HepG2 (cell line): Measurements from ENCODE around the gene CCL2. TPM values are rescaled to one million over a fixed set of nuclear protein-coding genes. Genes with fewer than 3 reads are reported as not detected.

Source experiments
- ATAC-seq: fragments of 200-7000 bp; cut with Tn5 transposase; 3 replicates; pipeline ENCODE4 v1.9.1; 2020; ENCODE audit warnings: mild to moderate bottlenecking, moderate library complexity
- BruUV-seq: library from RNA; stranded (reverse); fragments of 400-500 nt; replicated peaks from 2 replicates; lab custom pipeline; 2021; lab: Mats Ljungman, UMichigan
- CTCF ChIA-PET: fragments of 300-600 bp; formaldehyde crosslinking; extraction: SDS; loops from one replicate; lab custom pipeline; 2021; ENCODE audit warnings: low total read pairs, inconsistent platforms, low intra/inter-chr PET ratio; lab: Yijun Ruan, JAX
- POLR2A ChIA-PET: fragments of 350-600 bp; sonication (Branson Sonifier 250); formaldehyde crosslinking; loops from one replicate; lab custom pipeline; 2020; ENCODE audit warnings: antibody characterized with exemption, inconsistent platforms; lab: Yijun Ruan, JAX
- DNase-seq: peaks from one replicate; pipeline ENCODE4 v3.0.0-alpha.2; 2015; ENCODE audit warnings: low spot score
- FAIRE-seq: peaks from 3 replicates; lab custom pipeline; 2011; peaks lifted over from hg19 to GRCh38; lab: Jason Lieb, UNC
- H2AFZ ChIP-seq: one replicate; pipeline ENCODE4 v1.6.1; 2011; ENCODE audit warnings: low read length, inconsistent platforms
- H3K27ac ChIP-seq: fragments of 300-600 bp; 3 replicates; pipeline ENCODE4 v1.8.0; 2011; ENCODE audit warnings: mixed run types, mild to moderate bottlenecking, mixed read lengths, low read length, inconsistent platforms; ENCODE audit not compliant: insufficient read depth; ENCODE audit errors: extremely low read length
- H3K27me3 ChIP-seq, 2 experiments: fragments of 200-600 bp in 1 of 2; 2 replicates in 1 of 2; 3 replicates in 1 of 2; pipeline versions ENCODE4 v1.6.0 to v1.8.0; 2011; ENCODE audit warnings: low read length in 2 of 2, mild to moderate bottlenecking in 2 of 2, moderate library complexity in 2 of 2, inconsistent platforms in 1 of 2; ENCODE audit not compliant: insufficient read depth in 2 of 2, control insufficient read depth in 1 of 2
- H3K36me3 ChIP-seq, 2 experiments: fragments of 200-600 bp in 1 of 2; replicated peaks in 1 of 2; 2 replicates in 1 of 2; 3 replicates in 1 of 2; pipeline versions ENCODE4 v1.5.1 to v1.8.0; 2011; ENCODE audit warnings: low read length in 2 of 2, inconsistent platforms in 1 of 2; ENCODE audit not compliant: insufficient read depth in 2 of 2, control insufficient read depth in 1 of 2
- H3K4me1 ChIP-seq: 2 replicates; pipeline ENCODE4 v1.5.1; 2012; ENCODE audit warnings: low read length, inconsistent platforms; ENCODE audit not compliant: insufficient read depth
- H3K4me2 ChIP-seq: 2 replicates; pipeline ENCODE4 v1.6.0; 2011; ENCODE audit warnings: low read depth, low read length, inconsistent platforms
- H3K4me3 ChIP-seq, 3 experiments: fragments of 200-600 bp in 1 of 3; sonication (generic), shearing (Covaris generic) in 1 of 3; replicated peaks in 1 of 3; 2 replicates each; pipeline ENCODE4 v1.5.1; 2011 to 2016; ENCODE audit warnings: low read length in 3 of 3, inconsistent platforms in 2 of 3, low read depth in 2 of 3, mild to moderate bottlenecking in 2 of 3, control low read depth in 1 of 3, mixed read lengths in 1 of 3; ENCODE audit not compliant: insufficient read depth in 1 of 3
- H3K79me2 ChIP-seq: one replicate; pipeline ENCODE4 v1.6.1; 2011; ENCODE audit warnings: low read length, inconsistent platforms; ENCODE audit not compliant: insufficient read depth
- H3K9ac ChIP-seq: 2 replicates; pipeline ENCODE4 v1.6.0; 2011; ENCODE audit warnings: mild to moderate bottlenecking, low read depth, low read length, inconsistent platforms; ENCODE audit not compliant: insufficient read depth
- H3K9me3 ChIP-seq: 2 replicates; pipeline ENCODE4 v1.5.1; 2012; ENCODE audit warnings: mild to moderate bottlenecking, low read length
- H4K20me1 ChIP-seq: 2 replicates; pipeline ENCODE4 v1.6.0; 2011; ENCODE audit warnings: inconsistent platforms, mild to moderate bottlenecking, low read length, moderate library complexity; ENCODE audit not compliant: insufficient read depth
- CREB1 ChIP-seq, 2 experiments: fragments of 450-650 bp in 1 of 2; IDR thresholded peaks; 2 replicates each; pipeline ENCODE4 v1.6.1; 2016 to 2017; ENCODE audit warnings: control low read depth in 1 of 2, mild to moderate bottlenecking in 1 of 2, missing compliant biosample characterization in 1 of 2, missing genetic modification characterization in 1 of 2
- ERF ChIP-seq: IDR thresholded peaks from 2 replicates; pipeline ENCODE4 v1.6.1; 2018; ENCODE audit warnings: missing biosample characterization, missing genetic modification reagents
- FOXA1 ChIP-seq, 2 experiments: fragments of 450-650 bp in 1 of 2; sonication (generic) in 1 of 2; formaldehyde crosslinking in 1 of 2; IDR thresholded peaks; 2 replicates each; pipeline versions ENCODE4 v1.4.0 to v1.6.1; 2016 to 2020; ENCODE audit warnings: missing genetic modification reagents in 1 of 2
- HNRNPLL ChIP-seq: fragments of 200-400 bp; formaldehyde crosslinking; IDR thresholded peaks from 2 replicates; pipeline ENCODE4 v1.6.1; 2017; ENCODE audit warnings: mild to moderate bottlenecking, low read depth, low read length; ENCODE audit not compliant: poor library complexity, severe bottlenecking
- KAT7 ChIP-seq: IDR thresholded peaks from 2 replicates; pipeline ENCODE4 v1.6.1; 2018; ENCODE audit warnings: borderline replicate concordance, missing compliant biosample characterization
- MAFG ChIP-seq: sonication (generic); formaldehyde crosslinking; IDR thresholded peaks from 2 replicates; pipeline ENCODE4 v1.5.1; 2020; ENCODE audit warnings: mild to moderate bottlenecking, missing genetic modification reagents
- NFRKB ChIP-seq: fragments of 450-650 bp; IDR thresholded peaks from 2 replicates; pipeline ENCODE4 v1.6.1; 2017
- ZBTB38 ChIP-seq: sonication (generic); formaldehyde crosslinking; IDR thresholded peaks from 2 replicates; pipeline ENCODE4 v1.5.1; 2020; ENCODE audit warnings: mild to moderate bottlenecking, missing genetic modification reagents
- ZNF282 ChIP-seq: fragments of 450-650 bp; IDR thresholded peaks from 2 replicates; pipeline ENCODE4 v1.6.1; 2018; ENCODE audit not compliant: partially characterized antibody
- ZNF547 ChIP-seq: sonication (generic); formaldehyde crosslinking; IDR thresholded peaks from 2 replicates; pipeline ENCODE4 v1.5.1; 2020; ENCODE audit warnings: mild to moderate bottlenecking, missing genetic modification reagents
- ZNF780A ChIP-seq: sonication (generic); formaldehyde crosslinking; IDR thresholded peaks from 2 replicates; pipeline ENCODE4 v1.8.0; 2022; ENCODE audit warnings: mild to moderate bottlenecking, missing genetic modification reagents, moderate library complexity
- ZNF839 ChIP-seq: sonication (generic); formaldehyde crosslinking; IDR thresholded peaks from 2 replicates; pipeline ENCODE4 v1.4.0; 2020; ENCODE audit warnings: missing genetic modification reagents, mild to moderate bottlenecking, borderline replicate concordance
- ZSCAN22 ChIP-seq: sonication (generic); formaldehyde crosslinking; IDR thresholded peaks from 2 replicates; pipeline ENCODE4 v1.4.0; 2020; ENCODE audit warnings: mild to moderate bottlenecking, missing genetic modification reagents
- WGBS: methylation state at CpG from one replicate; pipeline ENCODE4 v1.1.6; 2017; ENCODE audit warnings: low lambda C conversion rate; 5-methylcytosine and 5-hydroxymethylcytosine counted together
- in situ Hi-C: cut with HindIII; loops from 2 replicates; pipeline ENCODE4 v1.10.0; 2017; ENCODE audit warnings: low pct_unique_long_range_greater_than_20kb; ENCODE audit not compliant: extremely low pct_ligation_motif_present
- intact Hi-C: fragments of 100-400 bp; cut with micrococcal nuclease; formaldehyde crosslinking; loops from one replicate; pipeline ENCODE4 v1.10.0; 2022; ENCODE audit not compliant: unreplicated experiment
- polyA plus RNA-seq, 8 experiments: library from polyadenylated mRNA; depleted of rRNA in 3 of 8; stranded (reverse) in 7 of 8; unstranded in 1 of 8; fragments of >200 nt; fragmentation: Illumina TruSeq in 4 of 8; extraction: Trizol in 4 of 8; gene quantifications; 2 replicates each; pipeline versions ENCODE4 v1.2.1 to v1.2.3, GENCODE V29; 2011 to 2016; ENCODE audit warnings: low read depth in 4 of 8, missing spikeins in 1 of 8, mixed read lengths in 1 of 8; ENCODE audit not compliant: insufficient read depth in 1 of 8
- total RNA-seq, 5 experiments: library from RNA; depleted of rRNA; stranded (reverse); fragments of >200 nt; fragmentation: Illumina TruSeq; extraction: Trizol; gene quantifications; 2 replicates each; pipeline ENCODE4 v1.2.3, GENCODE V29; 2016; ENCODE audit warnings: low read depth in 1 of 5
- TF ChIP-seq, protein P1 (sequence below): sonication (generic); formaldehyde crosslinking; IDR thresholded peaks from 2 replicates; pipeline ENCODE4 v1.5.0; 2020; ENCODE audit warnings: missing genetic modification reagents, mild to moderate bottlenecking, borderline replicate concordance
- TF ChIP-seq, protein P2 (sequence below): sonication (generic); formaldehyde crosslinking; IDR thresholded peaks from 2 replicates; pipeline ENCODE4 v1.5.0; 2020; ENCODE audit warnings: mild to moderate bottlenecking, missing genetic modification reagents
- TF ChIP-seq, protein P3 (sequence below): fragments of 450-650 bp; IDR thresholded peaks from 2 replicates; pipeline ENCODE4 v1.6.1; 2017
- TF ChIP-seq, protein P4 (sequence below): sonication (generic); formaldehyde crosslinking; IDR thresholded peaks from 2 replicates; pipeline ENCODE4 v1.4.0; 2020; ENCODE audit warnings: missing genetic modification reagents
- TF ChIP-seq, protein P5 (sequence below): IDR thresholded peaks from 2 replicates; pipeline ENCODE4 v1.6.1; 2016; ENCODE audit warnings: missing genetic modification reagents, missing compliant biosample characterization
- TF ChIP-seq, protein P6 (sequence below): sonication (generic); formaldehyde crosslinking; IDR thresholded peaks from 2 replicates; pipeline ENCODE4 v1.5.0; 2020; ENCODE audit warnings: missing genetic modification reagents

Gene CCL2
- total and polyA plus RNA-seq, 2 of the 13 experiments (the other 11 are each of a cell fraction or from before 2014, with no cell fraction given) = not detected

DNA sequence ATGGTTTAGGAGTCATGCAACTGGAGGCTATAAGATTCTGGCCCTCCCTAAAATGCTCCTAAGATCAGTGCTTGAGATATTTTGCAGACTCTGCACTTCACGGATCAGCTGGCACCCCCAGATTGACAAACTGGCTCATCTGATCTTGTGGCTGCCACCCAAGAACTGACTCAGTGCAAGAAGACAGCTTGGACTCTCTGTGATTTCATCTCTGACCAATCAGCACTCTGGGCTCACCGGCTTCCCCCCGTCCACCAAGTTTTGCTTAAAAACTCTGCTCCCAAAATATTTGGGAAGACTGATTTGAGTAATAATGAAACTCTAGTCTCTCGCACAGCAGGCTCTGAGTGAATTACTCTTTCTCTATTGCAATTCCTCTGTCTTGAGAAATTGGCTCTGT, 26.3 kb upstream of the CCL2 start:
- ATAC-seq (no peak), DNase-seq (no peak), FAIRE-seq (no peak)
- no peak overlapping the region for H3K9ac ChIP-seq
- no peak overlapping the region for H3K4me3 ChIP-seq
- peaks cover 44% of the 10 kb centered on the region for H3K9me3 ChIP-seq
- WGBS = 36% methylated on average over 3 of the region's 4 CpGs
- H3K27me3 ChIP-seq = no peaks in the 10 kb centered on the region; a peak in 1 of 5 replicates
- in situ Hi-C loops = no loop called here
- CTCF ChIA-PET = no interaction called here
- no peaks in the 10 kb centered on the region for H3K36me3 ChIP-seq
- no TSS peak for BruUV-seq
- H3K79me2 ChIP-seq = no peaks in the 10 kb centered on the region
- H3K4me1 ChIP-seq = no peaks in the 10 kb centered on the region
- H3K4me2 ChIP-seq = no peak overlapping the region
- TF ChIP-seq MAFG = no peak
- no peak for TF ChIP-seq ZBTB38 (CRISPR knock-in tag)
- no peak for TF ChIP-seq ZNF839 (CRISPR knock-in tag)
- no peak for TF ChIP-seq ZNF547
- no peak for TF ChIP-seq ZSCAN22 (CRISPR knock-in tag)
- TF ChIP-seq, protein P1, sequence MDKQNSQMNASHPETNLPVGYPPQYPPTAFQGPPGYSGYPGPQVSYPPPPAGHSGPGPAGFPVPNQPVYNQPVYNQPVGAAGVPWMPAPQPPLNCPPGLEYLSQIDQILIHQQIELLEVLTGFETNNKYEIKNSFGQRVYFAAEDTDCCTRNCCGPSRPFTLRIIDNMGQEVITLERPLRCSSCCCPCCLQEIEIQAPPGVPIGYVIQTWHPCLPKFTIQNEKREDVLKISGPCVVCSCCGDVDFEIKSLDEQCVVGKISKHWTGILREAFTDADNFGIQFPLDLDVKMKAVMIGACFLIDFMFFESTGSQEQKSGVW = no peak
- no peak for TF ChIP-seq FOXA1 (IDR thresholded peaks at IDR 0.05)
- no peak for TF ChIP-seq FOXA1 (CRISPR knock-in tag; IDR thresholded peaks at IDR 0.05)
- TF ChIP-seq, protein P2, sequence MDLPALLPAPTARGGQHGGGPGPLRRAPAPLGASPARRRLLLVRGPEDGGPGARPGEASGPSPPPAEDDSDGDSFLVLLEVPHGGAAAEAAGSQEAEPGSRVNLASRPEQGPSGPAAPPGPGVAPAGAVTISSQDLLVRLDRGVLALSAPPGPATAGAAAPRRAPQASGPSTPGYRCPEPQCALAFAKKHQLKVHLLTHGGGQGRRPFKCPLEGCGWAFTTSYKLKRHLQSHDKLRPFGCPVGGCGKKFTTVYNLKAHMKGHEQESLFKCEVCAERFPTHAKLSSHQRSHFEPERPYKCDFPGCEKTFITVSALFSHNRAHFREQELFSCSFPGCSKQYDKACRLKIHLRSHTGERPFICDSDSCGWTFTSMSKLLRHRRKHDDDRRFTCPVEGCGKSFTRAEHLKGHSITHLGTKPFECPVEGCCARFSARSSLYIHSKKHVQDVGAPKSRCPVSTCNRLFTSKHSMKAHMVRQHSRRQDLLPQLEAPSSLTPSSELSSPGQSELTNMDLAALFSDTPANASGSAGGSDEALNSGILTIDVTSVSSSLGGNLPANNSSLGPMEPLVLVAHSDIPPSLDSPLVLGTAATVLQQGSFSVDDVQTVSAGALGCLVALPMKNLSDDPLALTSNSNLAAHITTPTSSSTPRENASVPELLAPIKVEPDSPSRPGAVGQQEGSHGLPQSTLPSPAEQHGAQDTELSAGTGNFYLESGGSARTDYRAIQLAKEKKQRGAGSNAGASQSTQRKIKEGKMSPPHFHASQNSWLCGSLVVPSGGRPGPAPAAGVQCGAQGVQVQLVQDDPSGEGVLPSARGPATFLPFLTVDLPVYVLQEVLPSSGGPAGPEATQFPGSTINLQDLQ = no peak
- no peak for TF ChIP-seq KAT7 (CRISPR knock-in tag)
- TF ChIP-seq, protein P3, sequence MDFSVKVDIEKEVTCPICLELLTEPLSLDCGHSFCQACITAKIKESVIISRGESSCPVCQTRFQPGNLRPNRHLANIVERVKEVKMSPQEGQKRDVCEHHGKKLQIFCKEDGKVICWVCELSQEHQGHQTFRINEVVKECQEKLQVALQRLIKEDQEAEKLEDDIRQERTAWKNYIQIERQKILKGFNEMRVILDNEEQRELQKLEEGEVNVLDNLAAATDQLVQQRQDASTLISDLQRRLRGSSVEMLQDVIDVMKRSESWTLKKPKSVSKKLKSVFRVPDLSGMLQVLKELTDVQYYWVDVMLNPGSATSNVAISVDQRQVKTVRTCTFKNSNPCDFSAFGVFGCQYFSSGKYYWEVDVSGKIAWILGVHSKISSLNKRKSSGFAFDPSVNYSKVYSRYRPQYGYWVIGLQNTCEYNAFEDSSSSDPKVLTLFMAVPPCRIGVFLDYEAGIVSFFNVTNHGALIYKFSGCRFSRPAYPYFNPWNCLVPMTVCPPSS = no peak
- TF ChIP-seq, protein P4, sequence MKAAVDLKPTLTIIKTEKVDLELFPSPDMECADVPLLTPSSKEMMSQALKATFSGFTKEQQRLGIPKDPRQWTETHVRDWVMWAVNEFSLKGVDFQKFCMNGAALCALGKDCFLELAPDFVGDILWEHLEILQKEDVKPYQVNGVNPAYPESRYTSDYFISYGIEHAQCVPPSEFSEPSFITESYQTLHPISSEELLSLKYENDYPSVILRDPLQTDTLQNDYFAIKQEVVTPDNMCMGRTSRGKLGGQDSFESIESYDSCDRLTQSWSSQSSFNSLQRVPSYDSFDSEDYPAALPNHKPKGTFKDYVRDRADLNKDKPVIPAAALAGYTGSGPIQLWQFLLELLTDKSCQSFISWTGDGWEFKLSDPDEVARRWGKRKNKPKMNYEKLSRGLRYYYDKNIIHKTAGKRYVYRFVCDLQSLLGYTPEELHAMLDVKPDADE (CRISPR knock-in tag) = no peak
- TF ChIP-seq HNRNPLL = no peak
- TF ChIP-seq CREB1 (IDR thresholded peaks at IDR 0.05) = no peak
- TF ChIP-seq CREB1 (CRISPR knock-in tag; IDR thresholded peaks at IDR 0.05) = no peak
- TF ChIP-seq ERF (CRISPR knock-in tag) = no peak
- no peak for TF ChIP-seq NFRKB
- TF ChIP-seq, protein P5, sequence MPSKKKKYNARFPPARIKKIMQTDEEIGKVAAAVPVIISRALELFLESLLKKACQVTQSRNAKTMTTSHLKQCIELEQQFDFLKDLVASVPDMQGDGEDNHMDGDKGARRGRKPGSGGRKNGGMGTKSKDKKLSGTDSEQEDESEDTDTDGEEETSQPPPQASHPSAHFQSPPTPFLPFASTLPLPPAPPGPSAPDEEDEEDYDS (CRISPR knock-in tag) = no peak
- TF ChIP-seq ZNF780A = no peak
- TF ChIP-seq ZNF282 = no peak
- TF ChIP-seq, protein P6, sequence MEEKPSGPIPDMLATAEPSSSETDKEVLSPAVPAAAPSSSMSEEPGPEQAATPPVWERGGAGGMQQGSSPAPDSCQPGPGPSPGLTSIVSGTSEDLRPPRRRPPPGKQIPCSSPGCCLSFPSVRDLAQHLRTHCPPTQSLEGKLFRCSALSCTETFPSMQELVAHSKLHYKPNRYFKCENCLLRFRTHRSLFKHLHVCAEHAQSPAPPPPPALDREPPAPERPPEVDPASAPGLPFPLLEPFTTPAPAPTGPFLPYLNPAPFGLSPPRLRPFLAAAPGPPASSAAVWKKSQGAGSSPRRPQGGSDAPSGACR (CRISPR knock-in tag) = no peak
- H3K27ac ChIP-seq = no peak overlapping the region
- POLR2A ChIA-PET = no interaction called here
- H2AFZ ChIP-seq = no peak overlapping the region
- intact Hi-C loops = no loop called here
- H4K20me1 ChIP-seq = no peaks in the 10 kb centered on the region
